ENCODE results near the gene RETREG1. TPM values are rescaled to one million over a fixed set of nuclear protein-coding genes. Genes with fewer than 3 reads are reported as not detected.

Gene RETREG1
- polyA plus RNA-seq, 1 of the 3 experiments (the other 2 are of a cell fraction): 0.43 TPM

- Histone ChIP-seq H3K9me2 (no peaks in the 10 kb centered on the region), H3K79me2 (ENCODE audit: insufficient read depth) (no peaks in the 10 kb centered on the region), H4K20me1 (ENCODE audit: insufficient read depth) (no peaks in the 10 kb centered on the region), H3F3A (replicated peaks; ENCODE audit: insufficient read depth) (no peaks in the 10 kb centered on the region), H2AFZ (ENCODE audit: low read depth) (no peak overlapping the region), H3K4me1 (ENCODE audit: control insufficient read depth in 1 of 2, insufficient read depth in 2 of 2, low read depth in 1 of 2, low read length in 1 of 2) (no peaks in the 10 kb centered on the region; a peak in 1 of 4 replicates), H3K9ac (no peak overlapping the region), H3K36me3 (replicated peaks in 1 of 2; ENCODE audit: control insufficient read depth in 1 of 2, insufficient read depth in 2 of 2, low read length in 1 of 2) (no peaks in the 10 kb centered on the region), H3K9me3 (no peaks in the 10 kb centered on the region), H3K4me3 (ENCODE audit: low read depth in 2 of 2, low read length in 1 of 2) (no peak overlapping the region), H3K27ac (ENCODE audit: low read depth in 2 of 2, low read length in 1 of 2) (no peak overlapping the region), H3K4me2 (no peak overlapping the region), H3K27me3 (ENCODE audit: insufficient read depth) (no peaks in the 10 kb centered on the region)
- POLR2A ChIA-PET: no interaction called here
- CTCF ChIA-PET: interaction anchor here (1.0 to 6.4 kb wide), 10 partner anchors 11 to 703 kb away, joined by 3 to 74 read pairs (median 4); no protein-coding TSS in a partner anchor
- no peak for DNase-seq
- WGBS (ENCODE audit: low lambda C conversion rate): 80% methylated on average over 2 of the region's 2 CpGs
- TF ChIP-seq NRF1 (IDR thresholded peaks at IDR 0.05; ENCODE audit: low read depth, low read length) (no peak), USF2 (IDR thresholded peaks at IDR 0.05; ENCODE audit: borderline replicate concordance, low read depth, low read length) (no peak), TCF12 (IDR thresholded peaks at IDR 0.05) (no peak), GATA2 (CRISPR knock-in tag; IDR thresholded peaks at IDR 0.05) (no peak), FOSL2 (IDR thresholded peaks at IDR 0.05; ENCODE audit: borderline replicate concordance, low read depth) (no peak), RXRA (IDR thresholded peaks at IDR 0.05; ENCODE audit: borderline replicate concordance, low read depth) (no peak), FOXJ3 (CRISPR knock-in tag; IDR thresholded peaks at IDR 0.05) (no peak), POLR2AphosphoS5 (IDR thresholded peaks at IDR 0.05; ENCODE audit: low read depth, low read length) (no peak), TAF1 (IDR thresholded peaks at IDR 0.05; ENCODE audit: borderline replicate concordance, low read depth, low read length) (no peak), EP300 (IDR thresholded peaks at IDR 0.05; ENCODE audit: borderline replicate concordance in 1 of 2, low read depth in 1 of 2, low read length in 1 of 2) (no peak), RFX5 (IDR thresholded peaks at IDR 0.05; ENCODE audit: low read length) (no peak), TEAD4 (IDR thresholded peaks at IDR 0.05; ENCODE audit: borderline replicate concordance, insufficient read depth) (no peak), JUND (IDR thresholded peaks at IDR 0.05) (no peak), NFIC (IDR thresholded peaks at IDR 0.05; ENCODE audit: borderline replicate concordance) (no peak)
- TF ChIP-seq, protein P1, sequence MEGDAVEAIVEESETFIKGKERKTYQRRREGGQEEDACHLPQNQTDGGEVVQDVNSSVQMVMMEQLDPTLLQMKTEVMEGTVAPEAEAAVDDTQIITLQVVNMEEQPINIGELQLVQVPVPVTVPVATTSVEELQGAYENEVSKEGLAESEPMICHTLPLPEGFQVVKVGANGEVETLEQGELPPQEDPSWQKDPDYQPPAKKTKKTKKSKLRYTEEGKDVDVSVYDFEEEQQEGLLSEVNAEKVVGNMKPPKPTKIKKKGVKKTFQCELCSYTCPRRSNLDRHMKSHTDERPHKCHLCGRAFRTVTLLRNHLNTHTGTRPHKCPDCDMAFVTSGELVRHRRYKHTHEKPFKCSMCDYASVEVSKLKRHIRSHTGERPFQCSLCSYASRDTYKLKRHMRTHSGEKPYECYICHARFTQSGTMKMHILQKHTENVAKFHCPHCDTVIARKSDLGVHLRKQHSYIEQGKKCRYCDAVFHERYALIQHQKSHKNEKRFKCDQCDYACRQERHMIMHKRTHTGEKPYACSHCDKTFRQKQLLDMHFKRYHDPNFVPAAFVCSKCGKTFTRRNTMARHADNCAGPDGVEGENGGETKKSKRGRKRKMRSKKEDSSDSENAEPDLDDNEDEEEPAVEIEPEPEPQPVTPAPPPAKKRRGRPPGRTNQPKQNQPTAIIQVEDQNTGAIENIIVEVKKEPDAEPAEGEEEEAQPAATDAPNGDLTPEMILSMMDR (IDR thresholded peaks at IDR 0.05): no peak
These were observed 129.3 kb downstream of the RETREG1 start for GRCh38 chr5:16487456-16487855.

GRCh38 chr5:16486711-16487111 is 130.1 kb downstream of the RETREG1 start:
- Histone ChIP-seq H3K4me3 (ENCODE audit: low read depth in 2 of 2, low read length in 1 of 2) (no peak overlapping the region), H3F3A (replicated peaks; ENCODE audit: insufficient read depth) (no peaks in the 10 kb centered on the region), H3K79me2 (ENCODE audit: insufficient read depth) (no peaks in the 10 kb centered on the region), H3K36me3 (replicated peaks in 1 of 2; ENCODE audit: control insufficient read depth in 1 of 2, insufficient read depth in 2 of 2, low read length in 1 of 2) (no peaks in the 10 kb centered on the region), H3K27ac (ENCODE audit: low read depth in 2 of 2, low read length in 1 of 2) (no peak overlapping the region), H3K9me2 (no peaks in the 10 kb centered on the region), H3K9me3 (no peaks in the 10 kb centered on the region), H3K4me1 (ENCODE audit: control insufficient read depth in 1 of 2, insufficient read depth in 2 of 2, low read depth in 1 of 2, low read length in 1 of 2) (no peaks in the 10 kb centered on the region; a peak in 1 of 4 replicates), H4K20me1 (ENCODE audit: insufficient read depth) (no peaks in the 10 kb centered on the region), H3K9ac (no peak overlapping the region), H3K4me2 (no peak overlapping the region), H3K27me3 (ENCODE audit: insufficient read depth) (no peaks in the 10 kb centered on the region), H2AFZ (ENCODE audit: low read depth) (no peak overlapping the region)
- no peak for DNase-seq
- WGBS (ENCODE audit: low lambda C conversion rate): 73% methylated on average over 4 of the region's 4 CpGs
- POLR2A ChIA-PET: no interaction called here
- TF ChIP-seq, protein P2, sequence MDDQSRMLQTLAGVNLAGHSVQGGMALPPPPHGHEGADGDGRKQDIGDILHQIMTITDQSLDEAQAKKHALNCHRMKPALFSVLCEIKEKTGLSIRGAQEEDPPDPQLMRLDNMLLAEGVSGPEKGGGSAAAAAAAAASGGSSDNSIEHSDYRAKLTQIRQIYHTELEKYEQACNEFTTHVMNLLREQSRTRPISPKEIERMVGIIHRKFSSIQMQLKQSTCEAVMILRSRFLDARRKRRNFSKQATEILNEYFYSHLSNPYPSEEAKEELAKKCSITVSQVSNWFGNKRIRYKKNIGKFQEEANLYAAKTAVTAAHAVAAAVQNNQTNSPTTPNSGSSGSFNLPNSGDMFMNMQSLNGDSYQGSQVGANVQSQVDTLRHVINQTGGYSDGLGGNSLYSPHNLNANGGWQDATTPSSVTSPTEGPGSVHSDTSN (IDR thresholded peaks at IDR 0.05): no peak
- no peak for TF ChIP-seq SMC3 (IDR thresholded peaks at IDR 0.05; ENCODE audit: low read depth, low read length)
- no peak for TF ChIP-seq POLR2AphosphoS5 (IDR thresholded peaks at IDR 0.05; ENCODE audit: low read depth, low read length)
- TF ChIP-seq MXI1 (IDR thresholded peaks at IDR 0.05; ENCODE audit: low read depth, low read length): no peak
- CTCF ChIA-PET: interaction anchor here (1.8 to 6.4 kb wide), 5 partner anchors 11 to 704 kb away, joined by 4 to 74 read pairs (median 13); no protein-coding TSS in a partner anchor

All from SK-N-SH (cell line).